Measurements from ENCODE around the gene GARIN5B. TPM values are rescaled to one million over a fixed set of nuclear protein-coding genes. Genes with fewer than 3 reads are reported as not detected.

GARIN5B gene
- total RNA-seq, 2 donors from 2014 or later, result not detected

- H3K27me3 ChIP-seq, result peaks cover 21% of the 10 kb centered on the region
- TF ChIP-seq, protein P1, sequence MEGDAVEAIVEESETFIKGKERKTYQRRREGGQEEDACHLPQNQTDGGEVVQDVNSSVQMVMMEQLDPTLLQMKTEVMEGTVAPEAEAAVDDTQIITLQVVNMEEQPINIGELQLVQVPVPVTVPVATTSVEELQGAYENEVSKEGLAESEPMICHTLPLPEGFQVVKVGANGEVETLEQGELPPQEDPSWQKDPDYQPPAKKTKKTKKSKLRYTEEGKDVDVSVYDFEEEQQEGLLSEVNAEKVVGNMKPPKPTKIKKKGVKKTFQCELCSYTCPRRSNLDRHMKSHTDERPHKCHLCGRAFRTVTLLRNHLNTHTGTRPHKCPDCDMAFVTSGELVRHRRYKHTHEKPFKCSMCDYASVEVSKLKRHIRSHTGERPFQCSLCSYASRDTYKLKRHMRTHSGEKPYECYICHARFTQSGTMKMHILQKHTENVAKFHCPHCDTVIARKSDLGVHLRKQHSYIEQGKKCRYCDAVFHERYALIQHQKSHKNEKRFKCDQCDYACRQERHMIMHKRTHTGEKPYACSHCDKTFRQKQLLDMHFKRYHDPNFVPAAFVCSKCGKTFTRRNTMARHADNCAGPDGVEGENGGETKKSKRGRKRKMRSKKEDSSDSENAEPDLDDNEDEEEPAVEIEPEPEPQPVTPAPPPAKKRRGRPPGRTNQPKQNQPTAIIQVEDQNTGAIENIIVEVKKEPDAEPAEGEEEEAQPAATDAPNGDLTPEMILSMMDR (IDR thresholded peaks at IDR 0.05), result no peak
- intact Hi-C loops (cut with DNase I), result no loop called here
- no peak overlapping the region for H3K9ac ChIP-seq (ENCODE audit: low read depth in 2 of 2, low read length in 2 of 2)
- H3K9me3 ChIP-seq, result no peaks in the 10 kb centered on the region
- no peak overlapping the region for H3K4me3 ChIP-seq
- H3K36me3 ChIP-seq, result no peaks in the 10 kb centered on the region
- no peak overlapping the region for H3K27ac ChIP-seq
- peaks cover 4% of the 10 kb centered on the region for H3K4me1 ChIP-seq
- DNase-seq, result no peak
These were observed 2.2 kb upstream of the GARIN5B start for GRCh38 chr19:55365245-55365644.

DNA sequence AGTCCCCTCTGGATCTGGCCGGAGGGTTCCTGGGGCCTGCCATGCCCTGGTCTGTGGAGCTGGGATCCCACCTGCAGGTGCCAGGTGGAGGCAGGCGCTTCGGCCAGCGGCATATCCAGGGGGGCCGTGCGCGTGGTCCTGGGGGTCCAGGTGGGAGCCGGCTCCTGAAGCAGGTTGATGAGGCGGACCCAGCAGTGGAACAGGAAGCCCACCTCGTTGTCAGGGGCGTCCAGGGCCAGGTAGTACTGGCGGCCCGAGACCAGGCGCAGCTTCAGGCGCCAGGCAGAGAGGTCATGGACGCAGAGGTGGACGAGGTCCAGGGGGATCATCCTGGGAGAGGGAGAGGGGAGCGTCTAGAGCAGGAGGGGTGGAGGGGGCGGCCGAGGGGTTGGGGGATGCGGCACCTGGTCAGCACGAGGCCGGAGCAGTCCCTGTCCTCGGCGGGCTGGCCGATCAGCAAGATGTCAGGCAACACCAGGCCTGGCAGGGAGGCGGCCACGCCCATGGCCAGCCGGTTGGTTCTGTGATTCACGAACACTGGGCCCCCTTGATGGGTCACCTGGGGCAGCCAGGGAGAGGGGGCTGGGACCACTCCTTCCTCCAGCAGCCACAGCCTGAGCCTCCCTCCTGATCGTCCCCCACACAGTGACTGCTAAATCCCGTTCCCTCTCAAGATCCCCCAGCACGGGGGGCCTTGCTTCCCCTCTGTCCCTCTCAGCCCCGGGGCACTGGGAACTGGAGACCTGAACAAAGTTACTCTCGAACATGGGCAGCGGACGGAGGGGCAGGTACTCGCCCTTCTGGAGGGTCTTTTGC is 678 bp downstream of the GARIN5B start:
- no peak overlapping the region for H3K9ac ChIP-seq (ENCODE audit: low read depth in 2 of 2, low read length in 2 of 2)
- H3K27me3 ChIP-seq, result no peaks in the 10 kb centered on the region
- intact Hi-C loops (cut with DNase I), result no loop called here
- no peaks in the 10 kb centered on the region for H3K9me3 ChIP-seq
- TF ChIP-seq, protein P1 (IDR thresholded peaks at IDR 0.05), result no peak
- no peaks in the 10 kb centered on the region for H3K4me1 ChIP-seq
- H3K27ac ChIP-seq, result no peak overlapping the region
- H3K36me3 ChIP-seq, result no peaks in the 10 kb centered on the region
- no peak overlapping the region for H3K4me3 ChIP-seq
- DNase-seq, result no peak

GRCh38 chr19:55360902-55361301 is 2.2 kb downstream of the GARIN5B start:
- Histone ChIP-seq H3K9me3 (no peaks in the 10 kb centered on the region), H3K4me3 (no peak overlapping the region), H3K36me3 (no peaks in the 10 kb centered on the region), H3K27ac (no peak overlapping the region), H3K4me1 (no peaks in the 10 kb centered on the region), H3K27me3 (no peaks in the 10 kb centered on the region), H3K9ac (ENCODE audit: low read depth in 2 of 2, low read length in 2 of 2) (no peak overlapping the region)
- no peak for DNase-seq
- TF ChIP-seq, protein P1 (IDR thresholded peaks at IDR 0.05), result no peak
- intact Hi-C loops (cut with DNase I), result no loop called here

- peaks cover 9% of the 10 kb centered on the region for H3K27me3 ChIP-seq
- H3K4me1 ChIP-seq, result peaks cover 5% of the 10 kb centered on the region
- H3K9ac ChIP-seq (ENCODE audit: low read depth in 2 of 2, low read length in 2 of 2), result no peak overlapping the region
- no peaks in the 10 kb centered on the region for H3K36me3 ChIP-seq
- TF ChIP-seq, protein P1 (IDR thresholded peaks at IDR 0.05), result no peak
- intact Hi-C loops (cut with DNase I), result no loop called here
- no peaks in the 10 kb centered on the region for H3K9me3 ChIP-seq
- H3K27ac ChIP-seq, result no peak overlapping the region
- DNase-seq, result no peak
- H3K4me3 ChIP-seq, result no peak overlapping the region
These were observed 3.8 kb downstream of the GARIN5B start for GRCh38 chr19:55358943-55359908.

GRCh38 chr19:55358493-55358892 is 4.6 kb downstream of the GARIN5B start:
- intact Hi-C loops (cut with DNase I), result no loop called here
- TF ChIP-seq, protein P1 (IDR thresholded peaks at IDR 0.05), result no peak
- no peak overlapping the region for H3K4me3 ChIP-seq
- H3K27me3 ChIP-seq, result peaks cover 9% of the 10 kb centered on the region
- H3K36me3 ChIP-seq, result no peaks in the 10 kb centered on the region
- H3K4me1 ChIP-seq, result peaks cover 5% of the 10 kb centered on the region
- H3K9ac ChIP-seq (ENCODE audit: low read depth in 2 of 2, low read length in 2 of 2), result no peak overlapping the region
- no peak overlapping the region for H3K27ac ChIP-seq
- no peaks in the 10 kb centered on the region for H3K9me3 ChIP-seq
- no peak for DNase-seq

All from colonic mucosa (tissue), 4 donors.